EL (cell line): Measurements from ENCODE around the gene AKT3.
"Not testable (repeated sequence)": the region's sequence is repeated elsewhere in the genome, so short reads cannot be mapped to it uniquely, and the experiment has no call there.

Experiments used
- DNase-seq: peaks from one replicate; pipeline ENCODE4 v3.0.0-alpha.2; 2016

Gene AKT3

DNA sequence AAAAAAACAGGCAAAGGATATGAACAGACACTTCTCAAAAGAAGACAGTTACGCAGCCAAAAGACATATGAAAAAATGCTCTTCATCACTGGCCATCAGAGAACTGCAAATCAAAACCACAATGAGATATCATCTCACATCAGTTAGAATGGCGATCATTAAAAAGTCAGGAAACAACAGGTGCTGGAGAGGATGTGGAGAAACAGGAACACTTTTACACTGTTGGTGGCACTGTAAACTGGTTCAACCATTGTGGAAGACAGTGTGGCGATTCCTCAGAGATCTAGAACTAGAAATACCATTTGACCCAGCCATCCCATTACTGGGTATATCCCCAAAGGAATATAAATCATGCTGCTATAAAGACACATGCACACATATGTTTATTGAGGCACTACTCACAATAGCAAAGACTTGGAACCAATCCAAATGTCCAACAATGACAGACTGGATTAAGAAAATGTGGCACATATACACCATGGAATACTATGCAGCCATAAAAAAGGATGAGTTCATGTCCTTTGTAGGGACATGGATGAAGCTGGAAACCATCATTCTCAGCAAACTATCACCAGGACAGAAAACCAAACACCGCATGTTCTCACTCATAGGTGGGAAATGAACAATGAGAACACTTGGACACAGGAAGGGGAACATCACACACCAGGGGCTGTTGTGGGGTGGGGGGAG is 77.5 kb downstream of the AKT3 start:
- DNase-seq: not testable (repeated sequence)

DNA sequence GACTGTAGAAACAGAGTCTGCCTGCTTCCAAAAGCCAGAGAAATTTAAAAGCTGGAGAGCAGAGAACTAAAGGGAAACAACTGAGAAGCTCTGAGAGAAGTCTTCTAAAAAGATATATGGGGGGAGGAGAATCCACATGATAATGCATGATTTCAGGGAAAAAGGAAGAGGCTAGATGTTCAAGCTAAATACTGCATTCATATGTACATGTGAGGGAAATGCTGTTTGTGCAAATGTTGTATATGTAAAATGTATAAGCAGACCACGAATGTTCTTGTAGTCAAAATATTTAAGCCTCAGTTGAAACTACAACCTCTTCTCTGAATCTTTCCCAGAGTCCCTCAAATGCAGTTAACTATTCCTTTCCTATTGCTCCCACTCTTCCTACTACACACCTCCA is 79.2 kb downstream of the AKT3 start:
- no peak for DNase-seq

DNA sequence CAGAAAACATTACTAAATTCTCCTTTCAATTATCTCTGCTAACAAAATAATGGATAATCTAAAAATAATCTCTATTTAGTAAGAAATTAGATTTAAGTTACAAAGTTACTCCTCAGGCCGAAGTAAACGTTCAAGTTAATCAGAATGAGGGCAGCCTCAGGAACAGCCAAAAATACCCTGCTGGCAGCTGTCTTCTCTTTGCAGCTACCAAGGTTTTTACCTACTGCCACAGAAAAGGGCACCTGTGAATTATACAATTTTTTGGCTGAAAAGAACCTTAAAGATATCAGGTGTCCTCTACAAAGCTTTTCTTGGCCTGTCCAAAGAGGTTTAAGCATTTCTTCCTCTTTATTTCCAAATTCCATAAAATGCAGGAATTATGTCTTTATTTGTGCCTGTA is 84.4 kb downstream of the AKT3 start:
- DNase-seq: no peak

DNA sequence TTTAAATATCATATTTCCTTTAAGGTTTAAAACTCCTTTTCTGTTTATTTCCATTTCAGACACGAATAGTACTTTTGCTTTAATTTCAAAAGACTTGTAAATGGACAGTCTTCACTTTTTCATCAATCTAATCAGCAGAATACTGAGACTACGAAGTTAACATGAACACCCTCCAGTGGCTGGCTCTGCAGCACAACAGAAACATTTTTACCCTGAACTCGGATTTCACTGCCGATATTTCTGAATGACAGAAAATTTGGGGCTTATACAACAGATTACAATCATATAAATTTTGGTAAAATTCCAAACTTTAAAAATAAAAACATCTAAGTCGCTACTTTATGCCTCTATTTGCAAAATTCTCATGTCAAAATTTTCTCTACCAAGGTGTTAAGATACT is 86.2 kb downstream of the AKT3 start:
- DNase-seq: no peak

DNA sequence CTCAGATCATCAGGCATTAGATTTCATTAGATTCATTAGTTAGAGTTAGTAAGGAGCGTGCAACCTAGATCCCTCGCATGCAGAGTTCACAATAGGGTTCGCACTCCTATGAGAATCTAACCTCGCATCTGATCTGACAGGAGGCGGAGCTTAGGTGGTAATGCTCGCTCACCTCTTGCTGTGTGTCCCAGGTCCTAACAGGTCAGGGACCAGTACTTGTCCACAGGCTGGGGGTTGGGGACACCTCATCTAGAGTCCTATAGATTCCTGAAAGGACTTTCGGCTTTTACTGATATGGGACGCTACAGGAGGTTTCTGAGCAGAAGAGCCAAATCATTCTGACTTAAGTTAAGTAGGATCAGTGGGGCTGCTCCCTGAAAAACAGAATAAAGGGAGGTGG is 91.4 kb downstream of the AKT3 start:
- DNase-seq: no peak

DNA sequence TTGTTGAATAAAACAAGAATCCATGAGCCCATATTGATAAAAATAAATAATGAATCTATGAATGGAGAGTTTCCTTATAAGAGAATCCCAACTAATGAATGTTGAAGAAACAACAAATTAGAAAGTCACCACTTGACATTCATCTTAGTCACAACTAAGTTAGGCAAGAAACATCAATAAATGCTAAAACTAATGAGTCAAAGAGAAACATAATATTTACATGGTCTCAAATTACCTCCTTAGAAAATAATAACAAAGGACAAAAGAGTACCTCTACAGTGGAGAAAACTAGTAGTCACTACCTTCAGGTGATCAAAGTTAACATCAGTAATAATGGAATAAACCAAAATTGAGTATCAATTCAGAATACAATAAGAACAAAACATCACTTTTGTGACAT is 93.5 kb downstream of the AKT3 start:
- DNase-seq: no peak

DNA sequence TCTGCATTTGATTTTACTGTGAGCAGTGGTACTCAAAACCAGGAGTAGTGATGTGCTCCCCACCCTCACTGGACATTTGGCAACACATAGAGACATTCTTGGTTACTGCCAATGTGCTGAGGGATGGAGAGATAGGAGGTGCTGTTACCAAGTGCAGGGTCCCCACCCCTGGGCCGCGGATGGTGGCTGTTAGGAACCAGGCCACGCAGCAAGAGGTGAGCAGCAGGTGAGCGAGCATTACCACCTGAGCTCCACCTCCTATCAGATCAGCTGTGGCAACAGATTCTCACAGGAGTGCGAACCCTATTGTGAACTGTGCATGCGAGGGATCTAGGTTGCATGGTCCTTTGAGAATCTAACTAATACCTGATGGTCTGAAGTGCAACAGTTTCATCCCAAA is 95.7 kb downstream of the AKT3 start:
- no peak for DNase-seq

DNA sequence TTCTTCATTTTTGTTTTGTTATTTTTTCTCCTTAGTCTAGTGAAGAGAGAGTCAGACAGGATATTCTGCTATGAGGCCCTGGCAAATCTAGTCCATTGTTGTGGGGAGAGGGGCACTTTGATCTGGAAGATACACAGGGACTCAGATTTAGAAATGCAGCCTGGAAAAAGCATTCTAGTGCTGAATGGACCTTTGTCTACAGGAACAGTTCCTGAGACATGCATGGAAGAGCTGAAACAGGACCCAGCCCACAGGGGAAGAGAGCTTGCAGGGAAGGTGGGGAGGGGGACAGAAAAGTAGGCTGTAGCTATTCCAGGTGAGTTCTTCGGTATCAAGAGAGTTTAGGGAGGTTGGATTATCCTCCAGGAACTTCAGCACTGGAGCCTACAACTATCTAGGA is 98.5 kb downstream of the AKT3 start:
- DNase-seq: no peak

DNA sequence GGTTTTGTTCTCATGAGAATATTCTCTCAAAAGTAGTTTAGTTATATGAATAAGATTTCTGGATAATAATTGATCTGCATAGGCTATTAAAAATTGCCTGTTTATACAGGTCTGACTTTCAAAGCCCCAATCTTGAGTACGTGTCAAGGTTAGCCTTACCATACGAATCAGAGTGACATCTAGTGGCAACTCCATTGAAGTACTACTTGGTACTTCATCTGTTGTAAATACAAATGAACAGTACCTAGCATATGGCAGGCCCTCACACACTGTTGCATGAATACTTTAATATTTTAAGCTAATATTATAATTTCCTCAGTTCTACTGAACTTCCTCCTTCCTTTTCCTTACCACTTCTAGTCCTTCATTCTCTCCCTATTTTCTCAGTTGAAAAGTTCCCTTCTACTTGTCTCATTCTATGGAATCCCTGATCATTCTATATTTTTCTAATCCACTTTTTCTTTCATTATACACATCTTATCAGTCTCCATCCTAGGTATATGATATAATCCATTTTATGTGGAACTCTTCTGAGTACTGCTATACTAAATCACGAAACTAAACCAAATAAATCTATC is 101.2 kb downstream of the AKT3 start:
- DNase-seq: peak; percentile 73

DNA sequence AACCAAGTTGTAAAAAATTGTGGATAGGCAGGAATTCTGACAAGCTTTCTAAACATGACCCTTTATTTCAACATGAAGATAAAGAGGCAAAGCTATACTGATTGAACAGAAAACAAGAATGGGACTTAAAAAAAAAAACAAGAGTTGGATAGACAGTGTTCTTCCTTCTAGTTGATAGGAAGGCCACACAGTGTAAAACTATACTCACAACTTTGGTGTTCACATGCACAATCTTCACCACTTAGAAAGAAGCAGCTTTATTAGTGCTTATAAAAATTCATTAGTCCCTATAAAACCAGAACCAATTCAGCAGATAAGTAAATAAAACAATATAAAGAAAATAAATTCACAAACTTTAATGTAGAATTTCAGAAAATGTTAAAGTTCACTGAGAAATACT is 101.8 kb downstream of the AKT3 start:
- DNase-seq: no peak

DNA sequence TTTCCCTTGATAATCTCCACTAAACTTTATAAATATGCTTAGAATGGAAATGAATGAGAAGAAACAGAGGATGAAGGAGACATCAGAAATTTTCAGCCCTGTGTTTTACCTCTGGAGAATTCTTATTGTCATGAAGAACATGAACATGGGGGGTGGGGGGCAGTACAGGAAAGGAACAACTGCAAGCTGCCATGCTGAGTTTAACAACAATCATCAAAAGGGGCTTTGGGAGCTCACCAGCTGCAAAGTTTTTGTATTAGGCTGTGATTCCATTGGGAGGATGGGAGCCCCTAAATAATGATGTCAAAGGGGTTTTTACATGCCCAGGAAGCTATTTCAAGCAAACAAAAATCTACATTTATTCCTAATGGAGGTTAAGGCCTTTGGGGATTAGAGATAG is 103.3 kb downstream of the AKT3 start:
- DNase-seq: no peak

DNA sequence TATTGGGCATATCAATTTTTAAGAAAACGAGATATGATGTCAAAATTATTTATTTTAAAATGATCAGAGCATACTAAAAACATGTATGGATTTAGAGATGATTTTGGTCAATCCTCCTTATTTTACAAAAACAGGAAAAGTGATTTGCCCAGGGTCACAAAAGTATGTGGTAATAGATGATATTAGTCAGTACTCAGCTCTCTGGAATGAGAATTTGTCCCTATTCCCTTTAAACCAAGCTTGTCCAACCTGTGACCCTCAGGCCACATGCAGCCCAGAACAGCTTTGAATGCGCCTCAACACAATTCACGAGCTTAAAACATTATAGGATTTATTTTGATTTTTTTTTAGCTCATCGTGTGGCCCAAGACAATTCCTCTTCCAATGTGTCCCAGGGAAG is 104.7 kb downstream of the AKT3 start:
- DNase-seq: peak; percentile 72

DNA sequence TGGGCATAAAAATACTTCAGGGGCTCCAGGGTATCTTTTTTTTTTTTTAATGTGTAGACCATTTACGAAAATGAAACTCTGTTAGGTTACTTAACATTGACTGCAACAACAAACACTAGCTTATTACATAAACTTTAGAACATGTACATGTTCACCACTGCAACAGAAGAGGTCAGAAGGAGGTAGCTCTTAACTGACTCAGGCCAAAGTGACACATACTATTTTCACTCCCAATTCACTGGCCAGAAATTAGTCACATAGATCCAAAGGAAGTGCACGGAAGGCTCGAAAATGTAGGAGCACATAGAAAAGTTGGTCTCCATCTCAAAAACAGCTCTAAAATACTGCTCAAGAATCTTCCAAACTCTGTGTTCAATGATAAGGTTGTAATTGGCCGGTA is 107.2 kb downstream of the AKT3 start:
- peak; percentile 88 for DNase-seq

DNA sequence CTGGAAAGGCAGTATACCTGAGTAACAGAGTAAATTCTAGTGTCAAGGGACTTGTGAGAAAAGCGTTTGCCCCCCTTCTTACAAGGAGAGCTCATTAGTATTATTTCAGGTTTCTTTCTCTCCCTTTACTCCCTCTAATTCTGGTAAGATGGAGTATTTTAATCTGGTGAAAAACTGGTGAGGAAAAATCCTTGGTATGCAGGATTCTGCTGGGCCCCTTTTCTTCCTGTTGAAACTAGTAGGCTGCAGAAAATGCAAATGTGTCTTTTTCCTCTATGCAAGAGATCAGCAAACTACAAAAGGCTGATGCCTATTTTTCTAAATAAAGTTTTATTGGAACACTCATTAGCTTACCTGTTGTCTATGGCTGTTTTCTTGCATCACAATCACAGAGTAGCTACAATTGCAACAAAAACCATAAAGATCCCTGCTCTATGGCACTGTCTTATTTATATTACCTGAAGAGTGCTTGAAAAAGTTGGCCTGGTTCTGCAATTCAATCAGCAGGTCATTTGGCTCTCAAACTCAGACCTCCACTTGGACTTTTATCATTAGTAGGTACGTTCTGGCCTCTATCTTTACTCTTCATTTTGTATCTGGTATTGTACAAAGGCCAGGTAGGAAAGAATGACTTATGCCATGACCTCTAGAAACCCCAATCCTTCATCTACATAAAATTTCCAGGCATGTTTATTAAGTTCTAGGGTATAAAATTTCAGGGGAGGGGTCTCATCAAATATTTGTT is 109.6 kb downstream of the AKT3 start:
- peak; percentile 34 for DNase-seq

DNA sequence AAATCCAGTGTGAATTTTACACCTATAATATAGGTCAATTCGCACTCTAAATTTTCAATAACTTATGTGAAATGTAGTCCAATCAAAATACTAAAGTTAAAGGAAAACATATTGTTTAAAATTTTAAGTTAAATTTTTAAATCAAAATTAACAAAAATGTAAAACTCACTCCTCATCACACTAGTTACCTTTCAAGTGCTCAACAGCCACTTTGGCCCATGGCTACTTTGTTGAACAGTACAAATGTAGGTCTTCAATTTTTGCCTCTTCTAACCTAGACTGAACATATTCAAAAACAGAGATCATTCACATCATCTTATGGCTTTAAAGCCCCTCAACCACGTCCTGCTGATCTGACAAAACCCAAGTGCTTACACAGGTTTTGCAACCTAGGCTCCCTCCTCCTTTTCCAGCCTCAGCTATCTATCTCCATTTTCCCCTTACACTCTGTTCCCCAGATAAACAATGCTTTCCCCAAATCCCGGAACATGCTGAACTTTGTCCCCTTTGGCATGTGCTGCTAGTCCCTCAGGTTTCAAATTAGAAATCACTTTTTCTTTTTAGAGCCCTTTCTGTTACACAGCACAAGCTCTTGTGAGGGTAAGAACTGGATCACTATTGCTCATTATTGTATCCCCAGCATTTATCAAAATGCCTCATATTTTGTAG is 110.6 kb downstream of the AKT3 start:
- no peak for DNase-seq

DNA sequence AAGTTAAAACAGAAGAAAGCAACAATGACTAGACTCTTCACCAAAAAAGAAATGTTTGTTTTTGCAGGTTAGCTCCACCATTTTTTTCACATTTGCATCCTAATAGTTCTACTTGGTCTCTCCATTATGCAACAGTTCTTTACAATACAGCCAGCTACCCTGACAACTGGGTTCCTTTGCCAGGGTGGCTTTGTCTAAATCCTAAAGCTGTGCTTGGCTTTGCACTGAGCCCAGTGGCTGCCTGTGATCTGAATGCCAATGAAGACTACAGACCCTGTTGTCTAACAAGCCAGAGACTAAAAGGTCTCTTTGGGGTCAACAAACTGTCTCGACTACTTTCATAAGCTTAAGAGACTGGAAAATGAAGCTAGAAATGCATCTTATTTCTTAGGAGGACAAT is 112.0 kb downstream of the AKT3 start:
- DNase-seq: no peak

DNA sequence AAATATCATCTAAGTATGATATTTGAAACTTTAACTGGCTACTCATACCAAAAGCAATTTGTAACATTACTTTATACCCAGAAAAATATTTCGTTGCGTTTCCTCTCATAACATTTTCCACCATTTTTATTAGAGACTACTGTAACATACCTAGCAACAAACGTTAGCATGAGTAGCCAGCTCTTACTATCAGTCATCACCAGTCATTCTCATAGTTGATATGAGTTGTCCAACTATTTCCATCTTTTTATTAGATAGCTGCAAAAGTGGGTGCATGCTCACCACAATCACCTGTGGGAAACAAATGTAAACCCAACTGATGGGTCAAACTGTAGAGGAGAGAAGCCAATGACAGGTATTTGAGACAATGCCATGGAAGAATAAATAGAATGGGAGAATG is 114.6 kb downstream of the AKT3 start:
- DNase-seq: no peak

DNA sequence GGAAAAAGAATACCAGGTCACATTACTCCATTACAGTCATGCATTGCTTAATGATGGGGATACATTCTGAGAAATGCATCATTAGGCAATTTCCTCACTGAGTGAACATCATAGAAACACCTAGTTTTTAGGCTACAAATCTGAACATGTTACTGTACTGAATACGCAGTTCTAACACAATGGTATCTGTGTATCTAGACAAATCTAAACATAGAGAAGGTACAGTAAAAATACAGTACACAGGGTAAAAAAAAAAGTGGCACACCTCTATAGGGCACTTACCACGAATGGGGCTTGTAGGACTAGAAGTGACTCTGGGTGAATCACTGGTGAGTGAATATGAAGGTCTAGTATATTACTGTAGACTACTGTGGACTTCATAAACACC is 115.7 kb downstream of the AKT3 start:
- DNase-seq: no peak

DNA sequence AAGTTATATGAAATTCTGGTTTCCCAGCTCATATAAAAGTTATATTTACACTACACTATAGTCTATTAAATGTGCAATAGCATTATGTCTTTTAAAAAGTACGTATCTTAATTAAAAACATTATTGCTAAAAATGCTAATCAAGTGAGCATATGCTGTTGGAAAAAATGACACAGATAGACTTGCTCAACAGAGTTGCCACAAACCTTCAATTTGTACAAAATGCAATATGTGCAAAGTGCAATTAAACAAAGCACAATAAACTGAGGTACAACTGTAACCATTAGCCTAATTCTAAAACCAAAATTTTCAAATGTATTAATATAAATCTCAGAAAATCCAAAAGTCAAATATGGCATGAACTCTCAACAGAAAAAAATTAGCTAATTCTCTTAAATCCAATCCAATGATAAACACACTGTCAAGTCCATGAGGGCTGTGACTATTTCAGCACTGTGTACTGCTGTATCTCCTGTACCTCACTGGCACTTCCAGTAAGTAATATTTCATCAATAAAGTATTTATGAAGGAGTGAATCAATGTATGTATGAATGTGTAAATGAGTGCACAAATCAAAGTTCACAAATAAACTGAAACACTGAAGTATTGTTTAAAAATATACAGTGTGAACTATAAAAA is 116.3 kb downstream of the AKT3 start:
- no peak for DNase-seq

DNA sequence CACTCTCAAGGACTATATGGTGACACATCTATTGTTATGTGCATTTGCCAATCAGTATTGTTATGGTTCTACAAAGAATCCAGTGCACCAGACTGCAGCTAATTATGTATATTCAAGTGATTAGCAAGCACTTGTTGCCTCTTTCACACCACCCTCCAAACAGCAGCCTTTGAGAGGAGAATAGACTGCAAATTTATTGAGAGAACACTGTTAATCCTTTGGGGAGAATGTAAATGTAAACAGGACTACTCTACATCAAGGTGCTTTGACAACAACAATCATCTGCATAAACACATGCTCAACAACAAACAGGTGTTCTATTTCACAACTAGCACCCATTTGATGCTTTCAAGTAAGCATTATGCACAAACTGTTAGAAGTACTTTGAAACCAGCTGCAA is 117.4 kb downstream of the AKT3 start:
- no peak for DNase-seq

DNA sequence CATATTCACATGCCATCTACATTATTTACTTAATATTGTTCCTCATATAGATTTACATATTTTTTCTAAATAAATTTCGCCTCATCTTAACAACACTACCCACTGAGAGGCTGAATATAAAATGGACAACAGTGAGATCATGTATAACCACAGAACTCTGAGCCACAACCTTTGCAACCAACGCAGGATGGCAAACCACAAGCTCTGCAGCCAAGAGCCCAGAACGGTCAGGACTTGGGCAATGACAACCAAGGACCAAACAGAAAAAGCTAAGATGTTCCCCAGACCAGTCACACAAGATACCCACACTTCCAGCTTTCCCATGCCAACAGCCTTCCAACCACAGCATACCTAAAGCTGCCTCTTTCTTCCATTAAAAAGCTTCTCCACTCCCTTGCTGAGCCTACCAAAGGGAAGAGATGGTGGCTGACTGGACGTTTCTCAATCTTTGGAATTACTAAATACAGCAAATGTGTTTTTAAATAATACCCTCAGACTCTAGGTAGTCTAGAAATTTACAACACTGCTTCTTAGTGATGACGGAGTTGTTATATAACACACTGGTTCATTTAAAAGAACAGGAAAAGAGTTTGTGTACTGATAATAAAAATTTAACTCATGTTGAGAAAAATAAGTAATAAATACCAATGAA is 117.9 kb downstream of the AKT3 start:
- DNase-seq: no peak

DNA sequence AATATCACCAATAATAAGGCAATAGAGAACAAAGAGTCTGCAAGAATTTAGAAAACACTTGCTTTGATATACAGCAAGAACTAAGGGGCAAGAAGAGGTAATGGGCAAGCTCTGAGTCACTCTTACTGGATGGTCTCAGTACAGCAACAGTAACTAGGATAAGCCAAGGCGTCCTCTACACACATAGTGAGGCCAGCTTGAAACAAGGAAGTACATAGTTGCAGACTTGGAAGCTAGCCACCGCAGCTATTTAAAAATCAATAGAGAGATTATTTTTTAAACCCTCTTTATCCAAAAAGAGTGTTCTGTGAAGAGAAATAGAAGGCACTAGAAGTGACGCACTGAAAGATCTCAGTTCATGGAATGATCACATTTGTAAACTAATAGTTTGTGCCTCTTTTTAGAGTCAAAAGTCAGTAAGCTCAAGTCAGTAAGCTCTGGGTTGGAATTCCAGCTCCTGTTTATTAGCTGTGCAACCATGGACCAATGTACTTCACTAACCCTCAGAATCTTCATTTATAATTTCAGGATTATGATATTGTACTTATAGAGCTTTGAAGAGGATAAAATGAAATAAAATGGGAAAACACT is 118.6 kb downstream of the AKT3 start:
- no peak for DNase-seq
